Neural progenitor cell (in vitro differentiated cells): ENCODE results near the gene GRIK3.

Source experiments
- CTCF ChIP-seq: fragments of 200-600 bp; sonication (generic); IDR thresholded peaks from 2 replicates; pipeline ENCODE4 v1.5.1; 2017; ENCODE audit warnings: antibody characterized with exemption, mild to moderate bottlenecking
- EZH2 ChIP-seq: fragments of 200-600 bp; sonication (generic); IDR thresholded peaks from 2 replicates; pipeline ENCODE4 v1.6.1; 2017; ENCODE audit warnings: antibody characterized with exemption, mild to moderate bottlenecking, moderate library complexity
- EZH2phosphoT487 ChIP-seq: fragments of 200-600 bp; sonication (generic); IDR thresholded peaks from 2 replicates; pipeline ENCODE4 v1.6.1; 2017; ENCODE audit warnings: antibody characterized with exemption

- TF ChIP-seq EZH2 (no peak), CTCF (no peak), EZH2phosphoT487 (no peak)
Observed at GRCh38 chr1:36771240-36771639, 263.1 kb downstream of the GRIK3 start.
